ENCODE measurements around the gene ARHGEF6. TPM values are rescaled to one million over a fixed set of nuclear protein-coding genes. Genes with fewer than 3 reads are reported as not detected.

The ARHGEF6 gene
- total and polyA plus RNA-seq, 2 experiments from 2014 or later: 4.3 to 7.7 TPM

GRCh38 chrX:136667446-136668168 lies 113.1 kb downstream of the ARHGEF6 start:
- Histone ChIP-seq H2AFZ (no peak overlapping the region), H3K4me2 (ENCODE audit: unreplicated experiment) (no peak overlapping the region), H3K27ac (no peak overlapping the region), H3F3A (ENCODE audit: insufficient read depth) (no peaks in the 10 kb centered on the region), H3K79me2 (ENCODE audit: insufficient read depth) (no peaks in the 10 kb centered on the region), H3K4me1 (ENCODE audit: insufficient read depth) (no peaks in the 10 kb centered on the region), H3K27me3 (replicated peaks; ENCODE audit: insufficient read depth) (no peaks in the 10 kb centered on the region), H3K9ac (no peak overlapping the region), H3K36me3 (ENCODE audit: low read depth) (no peaks in the 10 kb centered on the region), H3K4me3 (no peak overlapping the region), H3K9me2 (ENCODE audit: insufficient read depth) (no peaks in the 10 kb centered on the region), H3K9me3 (ENCODE audit: low read depth) (no peaks in the 10 kb centered on the region), H4K20me1 (ENCODE audit: insufficient read depth) (no peaks in the 10 kb centered on the region)
- no peak for TF ChIP-seq EZH2 (IDR thresholded peaks at IDR 0.05; ENCODE audit: insufficient read depth, poor library complexity, severe bottlenecking)
- TF ChIP-seq EZH2phosphoT487 (IDR thresholded peaks at IDR 0.05; ENCODE audit: insufficient read depth, low read depth): no peak
- WGBS, 2 experiments (ENCODE audit: low coverage in 1 of 2, low lambda C conversion rate in 2 of 2, missing lambda C conversion rate in 2 of 2): 87 to 93% methylated on average over 9 to 10 of the region's 10 CpGs
- no peak for DNase-seq
- in situ Hi-C loops (cut with MboI): no loop called here

GRCh38 chrX:136666088-136666487 lies 114.6 kb downstream of the ARHGEF6 start:
- Histone ChIP-seq H3K9me2 (ENCODE audit: insufficient read depth) (no peaks in the 10 kb centered on the region), H3K79me2 (ENCODE audit: insufficient read depth) (no peaks in the 10 kb centered on the region), H3K4me1 (ENCODE audit: insufficient read depth) (no peaks in the 10 kb centered on the region), H3K36me3 (ENCODE audit: low read depth) (no peaks in the 10 kb centered on the region), H3K27me3 (replicated peaks; ENCODE audit: insufficient read depth) (no peaks in the 10 kb centered on the region), H3F3A (ENCODE audit: insufficient read depth) (no peaks in the 10 kb centered on the region), H3K4me2 (ENCODE audit: unreplicated experiment) (no peak overlapping the region), H3K27ac (no peak overlapping the region), H3K9me3 (ENCODE audit: low read depth) (no peaks in the 10 kb centered on the region), H3K4me3 (no peak overlapping the region), H2AFZ (no peak overlapping the region), H4K20me1 (ENCODE audit: insufficient read depth) (no peaks in the 10 kb centered on the region), H3K9ac (no peak overlapping the region)
- WGBS, 2 experiments (ENCODE audit: low coverage in 1 of 2, low lambda C conversion rate in 2 of 2, missing lambda C conversion rate in 2 of 2): 37 to 43% methylated on average over 1 of the region's 1 CpG
- DNase-seq: no peak
- in situ Hi-C loops (cut with MboI): no loop called here
- TF ChIP-seq EZH2phosphoT487 (IDR thresholded peaks at IDR 0.05; ENCODE audit: insufficient read depth, low read depth) (no peak), EZH2 (IDR thresholded peaks at IDR 0.05; ENCODE audit: insufficient read depth, poor library complexity, severe bottlenecking) (no peak)

GRCh38 chrX:136665258-136665900 lies 115.4 kb downstream of the ARHGEF6 start:
- no peak overlapping the region for H3K9ac ChIP-seq
- H3K36me3 ChIP-seq (ENCODE audit: low read depth): no peaks in the 10 kb centered on the region
- H3K27me3 ChIP-seq (replicated peaks; ENCODE audit: insufficient read depth): no peaks in the 10 kb centered on the region
- no peaks in the 10 kb centered on the region for H3K9me3 ChIP-seq (ENCODE audit: low read depth)
- in situ Hi-C loops (cut with MboI): no loop called here
- no peaks in the 10 kb centered on the region for H4K20me1 ChIP-seq (ENCODE audit: insufficient read depth)
- no peak overlapping the region for H3K4me2 ChIP-seq (ENCODE audit: unreplicated experiment)
- H3K4me1 ChIP-seq (ENCODE audit: insufficient read depth): no peaks in the 10 kb centered on the region
- no peak for TF ChIP-seq EZH2phosphoT487 (IDR thresholded peaks at IDR 0.05; ENCODE audit: insufficient read depth, low read depth)
- TF ChIP-seq EZH2 (IDR thresholded peaks at IDR 0.05; ENCODE audit: insufficient read depth, poor library complexity, severe bottlenecking): no peak
- no peak overlapping the region for H3K4me3 ChIP-seq
- no peak overlapping the region for H3K27ac ChIP-seq
- 85 to 94% methylated on average over 6 of the region's 6 CpGs for WGBS, 2 experiments (ENCODE audit: low coverage in 1 of 2, low lambda C conversion rate in 2 of 2, missing lambda C conversion rate in 2 of 2)
- H3K79me2 ChIP-seq (ENCODE audit: insufficient read depth): no peaks in the 10 kb centered on the region
- H3K9me2 ChIP-seq (ENCODE audit: insufficient read depth): no peaks in the 10 kb centered on the region
- no peak for DNase-seq
- H3F3A ChIP-seq (ENCODE audit: insufficient read depth): no peaks in the 10 kb centered on the region
- no peak overlapping the region for H2AFZ ChIP-seq

GRCh38 chrX:136662976-136663375 lies 117.8 kb downstream of the ARHGEF6 start:
- WGBS, 2 experiments (ENCODE audit: low coverage in 1 of 2, low lambda C conversion rate in 2 of 2, missing lambda C conversion rate in 2 of 2): 100% methylated on average over 1 of the region's 1 CpG
- Histone ChIP-seq H4K20me1 (ENCODE audit: insufficient read depth) (no peaks in the 10 kb centered on the region), H3K79me2 (ENCODE audit: insufficient read depth) (no peaks in the 10 kb centered on the region), H3K36me3 (ENCODE audit: low read depth) (no peaks in the 10 kb centered on the region), H3K4me3 (no peak overlapping the region), H3K4me1 (ENCODE audit: insufficient read depth) (no peaks in the 10 kb centered on the region), H2AFZ (no peak overlapping the region), H3K9me2 (ENCODE audit: insufficient read depth) (no peaks in the 10 kb centered on the region), H3K27me3 (replicated peaks; ENCODE audit: insufficient read depth) (no peaks in the 10 kb centered on the region), H3K27ac (no peak overlapping the region), H3K9ac (no peak overlapping the region), H3F3A (ENCODE audit: insufficient read depth) (no peaks in the 10 kb centered on the region), H3K9me3 (ENCODE audit: low read depth) (no peaks in the 10 kb centered on the region), H3K4me2 (ENCODE audit: unreplicated experiment) (no peak overlapping the region)
- DNase-seq: no peak
- no peak for TF ChIP-seq EZH2phosphoT487 (IDR thresholded peaks at IDR 0.05; ENCODE audit: insufficient read depth, low read depth)
- TF ChIP-seq EZH2 (IDR thresholded peaks at IDR 0.05; ENCODE audit: insufficient read depth, poor library complexity, severe bottlenecking): no peak
- in situ Hi-C loops (cut with MboI): no loop called here
